Skeletal muscle satellite cell (primary cell): ENCODE measurements around the gene TMEM202.
"Not testable (repeated sequence)": the region's sequence is repeated elsewhere in the genome, so short reads cannot be mapped to it uniquely, and the experiment has no call there.

Experiments used
- H3K27me3 ChIP-seq: 2 replicates; pipeline ENCODE4 v1.7.0; 2013; ENCODE audit warnings: low read length; ENCODE audit not compliant: control insufficient read depth, insufficient read depth
- H3K36me3 ChIP-seq: 2 replicates; pipeline ENCODE4 v1.7.0; 2013; ENCODE audit warnings: mild to moderate bottlenecking, control low read depth, low read length; ENCODE audit not compliant: insufficient read depth
- H3K4me1 ChIP-seq: 2 replicates; pipeline ENCODE4 v1.7.0; 2013; ENCODE audit warnings: low read length; ENCODE audit not compliant: control insufficient read depth, insufficient read depth
- H3K4me2 ChIP-seq: 2 replicates; pipeline ENCODE4 v1.7.0; 2013; ENCODE audit warnings: mild to moderate bottlenecking, low read length
- H3K4me3 ChIP-seq: 2 replicates; pipeline ENCODE4 v1.7.0; 2013; ENCODE audit warnings: low read length
- H3K9ac ChIP-seq: 2 replicates; pipeline ENCODE4 v1.7.0; 2013; ENCODE audit warnings: mild to moderate bottlenecking, low read depth, low read length, moderate library complexity
- H3K9me3 ChIP-seq: replicated peaks from 2 replicates; pipeline ENCODE4 v1.7.0; 2013; ENCODE audit warnings: mild to moderate bottlenecking, control low read depth, low read length

Gene TMEM202

DNA sequence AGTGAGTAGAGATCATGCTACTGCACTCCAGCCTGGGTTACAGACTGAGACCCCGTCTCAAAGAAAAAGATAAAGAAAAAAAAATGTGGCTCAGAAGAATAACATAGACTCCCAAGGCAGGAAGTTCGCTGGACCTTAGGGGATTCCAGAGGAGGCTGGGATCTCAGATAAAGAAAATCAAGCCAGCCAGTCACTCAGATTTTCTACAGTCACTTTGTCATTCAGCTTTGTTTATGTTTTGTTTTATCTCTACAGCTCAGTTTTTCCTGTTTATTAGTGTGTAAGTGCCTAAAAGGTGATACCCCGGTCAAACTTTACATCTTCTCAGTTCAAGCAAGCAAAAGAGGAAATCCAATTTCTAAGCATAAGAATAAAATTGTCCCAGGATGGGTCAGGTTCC is 6.3 kb downstream of the TMEM202 start:
- no peaks in the 10 kb centered on the region for H3K36me3 ChIP-seq
- H3K9ac ChIP-seq, result no peak overlapping the region
- no peak overlapping the region for H3K4me3 ChIP-seq
- H3K4me2 ChIP-seq, result no peak overlapping the region
- H3K4me1 ChIP-seq, result no peaks in the 10 kb centered on the region
- peaks cover 80% of the 10 kb centered on the region for H3K27me3 ChIP-seq
- no peaks in the 10 kb centered on the region for H3K9me3 ChIP-seq

- Histone ChIP-seq H3K36me3 (no peaks in the 10 kb centered on the region), H3K4me2 (no peak overlapping the region), H3K27me3 (peaks cover 77% of the 10 kb centered on the region), H3K9ac (no peak overlapping the region), H3K9me3 (no peaks in the 10 kb centered on the region), H3K4me1 (no peaks in the 10 kb centered on the region), H3K4me3 (no peak overlapping the region)
Measured at GRCh38 chr15:72404841-72405240, 6.7 kb downstream of the TMEM202 start.

DNA sequence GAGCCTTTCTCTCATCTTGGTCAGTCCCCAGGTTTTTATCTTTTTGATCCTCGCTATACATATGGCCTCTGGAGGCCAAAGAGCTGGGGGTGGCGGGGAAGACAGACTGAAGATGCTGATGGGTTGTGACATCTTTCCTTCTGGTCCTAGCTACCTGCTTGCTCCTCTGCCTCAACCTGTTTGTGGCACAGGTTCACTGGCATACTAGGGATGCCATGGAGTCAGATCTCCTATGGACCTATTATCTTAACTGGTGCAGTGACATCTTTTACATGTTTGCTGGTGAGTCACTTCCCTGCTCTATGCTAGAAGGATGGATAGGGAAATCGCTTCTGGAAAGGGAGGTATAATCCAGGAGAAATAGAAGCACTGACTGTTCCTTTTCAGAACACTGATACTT is 8.8 kb downstream of the TMEM202 start:
- H3K9me3 ChIP-seq, result no peaks in the 10 kb centered on the region
- peaks cover 72% of the 10 kb centered on the region for H3K27me3 ChIP-seq
- no peak overlapping the region for H3K4me3 ChIP-seq
- H3K36me3 ChIP-seq, result no peaks in the 10 kb centered on the region
- H3K4me2 ChIP-seq, result no peak overlapping the region
- no peaks in the 10 kb centered on the region for H3K4me1 ChIP-seq
- H3K9ac ChIP-seq, result no peak overlapping the region

- Histone ChIP-seq H3K9me3 (no peaks in the 10 kb centered on the region), H3K9ac (no peak overlapping the region), H3K4me1 (no peaks in the 10 kb centered on the region), H3K4me2 (no peak overlapping the region), H3K36me3 (no peaks in the 10 kb centered on the region), H3K27me3 (peaks cover 39% of the 10 kb centered on the region), H3K4me3 (no peak overlapping the region)
Measured at GRCh38 chr15:72411111-72411510, 13.0 kb downstream of the TMEM202 start.

GRCh38 chr15:72411544-72411943 is 13.4 kb downstream of the TMEM202 start:
- H3K9ac ChIP-seq, result no peak overlapping the region

DNA sequence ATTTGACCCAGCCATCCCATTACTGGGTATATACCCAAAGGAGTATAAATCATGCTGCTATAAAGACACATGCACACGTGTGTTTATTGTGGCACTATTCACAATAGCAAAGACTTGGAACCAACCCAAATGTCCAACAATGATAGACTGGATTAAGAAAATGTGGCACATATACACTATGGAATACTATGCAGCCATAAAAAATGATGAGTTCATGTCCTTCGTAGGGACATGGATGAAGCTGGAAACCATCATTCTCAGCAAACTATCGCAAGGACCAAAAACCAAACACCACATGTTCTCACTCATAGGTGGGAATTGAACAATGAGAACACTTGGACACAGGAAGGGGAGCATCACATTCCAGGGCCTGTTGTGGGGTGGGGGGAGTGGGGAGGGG is 15.2 kb downstream of the TMEM202 start:
- not testable (repeated sequence) for H3K9me3 ChIP-seq, H3K4me2 ChIP-seq, H3K4me3 ChIP-seq, H3K36me3 ChIP-seq, H3K9ac ChIP-seq, H3K4me1 ChIP-seq
- H3K27me3 ChIP-seq, result peaks cover 17% of the 10 kb centered on the region

More at GRCh38 chr15:72411544-72411943, 13.4 kb downstream of the TMEM202 start:
- Histone ChIP-seq H3K4me3 (no peak overlapping the region), H3K4me1 (no peaks in the 10 kb centered on the region), H3K9me3 (no peaks in the 10 kb centered on the region), H3K27me3 (peaks cover 35% of the 10 kb centered on the region), H3K4me2 (no peak overlapping the region), H3K36me3 (no peaks in the 10 kb centered on the region)

- Histone ChIP-seq H3K36me3 (no peaks in the 10 kb centered on the region), H3K9ac (no peak overlapping the region), H3K4me3 (no peak overlapping the region), H3K27me3 (peaks cover 6% of the 10 kb centered on the region), H3K9me3 (no peaks in the 10 kb centered on the region), H3K4me1 (no peaks in the 10 kb centered on the region), H3K4me2 (no peak overlapping the region)
Measured at GRCh38 chr15:72415304-72415703, 17.2 kb downstream of the TMEM202 start.

- H3K9me3 ChIP-seq, H3K4me2 ChIP-seq, H3K4me3 ChIP-seq, H3K36me3 ChIP-seq, H3K4me1 ChIP-seq, H3K9ac ChIP-seq: not testable (repeated sequence)
- peaks cover 24% of the 10 kb centered on the region for H3K27me3 ChIP-seq
Measured at GRCh38 chr15:72419768-72420167, 21.7 kb downstream of the TMEM202 start.

GRCh38 chr15:72420576-72420975 is 22.5 kb downstream of the TMEM202 start:
- Histone ChIP-seq H3K4me3 (no peak overlapping the region), H3K4me2 (no peak overlapping the region), H3K4me1 (no peaks in the 10 kb centered on the region), H3K27me3 (peaks cover 24% of the 10 kb centered on the region), H3K36me3 (no peaks in the 10 kb centered on the region), H3K9ac (no peak overlapping the region), H3K9me3 (no peaks in the 10 kb centered on the region)

DNA sequence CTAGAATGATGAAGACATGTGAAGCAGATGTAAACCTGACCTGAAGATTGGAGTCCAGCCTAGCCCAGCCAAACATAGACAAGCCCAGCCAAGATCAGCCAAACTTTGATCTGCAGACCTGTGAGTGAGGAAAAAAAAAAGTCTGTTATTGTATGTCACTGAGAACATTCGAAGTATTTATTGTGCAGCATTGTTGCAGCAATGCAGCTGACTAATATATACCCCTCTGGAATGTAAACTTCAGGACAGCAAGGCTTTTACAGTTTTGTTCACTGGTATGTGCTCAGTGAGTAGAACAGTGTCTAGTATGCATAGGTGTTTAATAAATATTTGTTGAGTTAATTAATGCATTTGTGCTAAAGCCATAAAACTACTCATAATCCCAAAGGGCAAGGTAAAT is 23.4 kb downstream of the TMEM202 start:
- Histone ChIP-seq H3K9me3 (peaks cover 1% of the 10 kb centered on the region), H3K4me2 (no peak overlapping the region), H3K9ac (no peak overlapping the region), H3K27me3 (peaks cover 24% of the 10 kb centered on the region), H3K36me3 (no peaks in the 10 kb centered on the region), H3K4me3 (no peak overlapping the region), H3K4me1 (no peaks in the 10 kb centered on the region)

DNA sequence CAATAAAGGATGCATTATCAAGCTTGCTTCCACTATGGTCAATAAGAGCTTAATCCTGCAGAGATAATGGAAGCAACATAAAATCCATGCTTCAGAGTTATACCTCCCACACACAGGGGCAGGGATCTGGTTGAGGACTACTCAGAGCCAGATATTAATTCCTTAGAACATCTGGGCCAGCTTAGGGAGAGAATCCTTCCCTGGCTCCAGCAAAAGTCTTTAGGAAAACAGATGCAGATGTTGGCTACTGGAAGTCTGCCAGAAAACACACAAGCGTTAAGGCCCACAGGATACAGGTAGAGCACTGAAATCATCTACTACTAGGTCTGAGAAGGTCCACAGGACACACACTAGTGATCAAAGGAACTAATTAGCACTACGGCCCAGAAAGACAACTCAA is 25.2 kb downstream of the TMEM202 start:
- H3K4me2 ChIP-seq, result no peak overlapping the region
- peaks cover 9% of the 10 kb centered on the region for H3K9me3 ChIP-seq
- H3K4me3 ChIP-seq, result no peak overlapping the region
- no peaks in the 10 kb centered on the region for H3K36me3 ChIP-seq
- no peaks in the 10 kb centered on the region for H3K4me1 ChIP-seq
- no peak overlapping the region for H3K9ac ChIP-seq
- H3K27me3 ChIP-seq, result peaks cover 29% of the 10 kb centered on the region

- no peaks in the 10 kb centered on the region for H3K4me1 ChIP-seq
- H3K9ac ChIP-seq, result no peak overlapping the region
- no peaks in the 10 kb centered on the region for H3K36me3 ChIP-seq
- H3K4me3 ChIP-seq, result no peak overlapping the region
- no peak overlapping the region for H3K4me2 ChIP-seq
- H3K27me3 ChIP-seq, result peaks cover 21% of the 10 kb centered on the region
- peaks cover 9% of the 10 kb centered on the region for H3K9me3 ChIP-seq
Measured at GRCh38 chr15:72426753-72427152, 28.6 kb downstream of the TMEM202 start.
